IMR-90 (cell line): Measurements from ENCODE around the gene GBX2.

Experiments
- CTCF ChIP-seq: conservative IDR thresholded peaks from 2 replicates; pipeline ENCODE4 v1.5.1; 2012; ENCODE audit warnings: mild to moderate bottlenecking, low read depth, low read length, improper control_type of control experiment
- NFE2L2 ChIP-seq: fragments of 150-350 bp; IDR thresholded peaks from 2 replicates; pipeline ENCODE4 v1.6.1; 2016; ENCODE audit warnings: low read depth, mild to moderate bottlenecking, low read length
- POLR2A ChIP-seq: IDR thresholded peaks from 2 replicates; pipeline ENCODE4 v1.6.1; 2012; ENCODE audit warnings: mild to moderate bottlenecking, low read depth, low read length
- SMC3 ChIP-seq: fragments of 150-350 bp; IDR thresholded peaks from 2 replicates; pipeline ENCODE4 v1.6.1; 2016; ENCODE audit warnings: low read depth, mild to moderate bottlenecking, antibody characterized with exemption, low read length, moderate library complexity

GRCh38 chr2:236171680-236172254, 3.6 kb upstream of the GBX2 start:
- no peak for TF ChIP-seq NFE2L2
- no peak for TF ChIP-seq POLR2A
- no peak for TF ChIP-seq CTCF
- no peak for TF ChIP-seq SMC3
